Activated T-cell treated with anti-CD3 and anti-CD28 coated beads, Interleukin-2, amount 50 U/mL, for 4 hours (primary cell): ENCODE data around the gene TMEM88. TPM values are rescaled to one million over a fixed set of nuclear protein-coding genes. Genes with fewer than 3 reads are reported as not detected.

Experiments
- ATAC-seq, 2 donors: fragments of 200-7000 bp; cut with Tn5 transposase; one replicate each; pipeline ENCODE4 v1.10.0; 2021
- DNase-seq: peaks from one replicate; pipeline ENCODE4 v3.0.0-alpha.2; 2020
- H3K27me3 Mint-ChIP-seq: one replicate; pipeline ENCODE4 v1.8.0; 2021; ENCODE audit warnings: low read depth, mixed read lengths
- H3K36me3 Mint-ChIP-seq: one replicate; pipeline ENCODE4 v1.8.0; 2022; ENCODE audit warnings: mixed read lengths; ENCODE audit not compliant: insufficient read depth
- H3K4me1 Mint-ChIP-seq: one replicate; pipeline ENCODE4 v1.8.0; 2021; ENCODE audit warnings: low read depth, mixed read lengths
- H3K4me3 Mint-ChIP-seq: one replicate; pipeline ENCODE4 v1.8.0; 2021; ENCODE audit warnings: mild to moderate bottlenecking, moderate library complexity, mixed read lengths
- H3K9me3 Mint-ChIP-seq: one replicate; pipeline ENCODE4 v1.8.0; 2021; ENCODE audit warnings: mixed read lengths
- total RNA-seq, 3 donors: library from RNA; stranded (reverse); gene quantifications; one replicate each; pipeline ENCODE4 v1.2.1, GENCODE V29; 2021

Gene TMEM88
- total RNA-seq, 3 donors from 2014 or later = 8.9 to 11.1 (median 9.9) TPM

GRCh38 chr17:7836596-7837407, 18.1 kb upstream of the TMEM88 start:
- Mint-ChIP-seq H3K4me1 (peaks cover 58% of the 10 kb centered on the region), H3K36me3 (peaks cover 12% of the 10 kb centered on the region), H3K4me3 (peak overlapping the region; percentile 93), H3K9me3 (no peaks in the 10 kb centered on the region), H3K27me3 (no peaks in the 10 kb centered on the region)
- ATAC-seq (no peak), DNase-seq (peak; percentile 38)

GRCh38 chr17:7837408-7838088, 17.3 kb upstream of the TMEM88 start:
- H3K27me3 Mint-ChIP-seq = no peaks in the 10 kb centered on the region
- H3K4me1 Mint-ChIP-seq = peaks cover 58% of the 10 kb centered on the region
- DNase-seq = no peak

GRCh38 chr17:7838090-7839075, 16.5 kb upstream of the TMEM88 start:
- ATAC-seq = no peak
- peak overlapping the region; percentile 96 for H3K4me3 Mint-ChIP-seq
- peak; percentile 36 for DNase-seq
- no peaks in the 10 kb centered on the region for H3K27me3 Mint-ChIP-seq
- H3K4me1 Mint-ChIP-seq = peaks cover 55% of the 10 kb centered on the region
- peaks cover 12% of the 10 kb centered on the region for H3K36me3 Mint-ChIP-seq
- H3K9me3 Mint-ChIP-seq = no peaks in the 10 kb centered on the region

More at GRCh38 chr17:7837408-7838088, 17.3 kb upstream of the TMEM88 start:
- H3K36me3 Mint-ChIP-seq = peaks cover 12% of the 10 kb centered on the region
- H3K9me3 Mint-ChIP-seq = no peaks in the 10 kb centered on the region
- no peak for ATAC-seq
- peak overlapping the region; percentile 93 for H3K4me3 Mint-ChIP-seq

GRCh38 chr17:7839190-7839875, 15.5 kb upstream of the TMEM88 start:
- H3K4me3 Mint-ChIP-seq = peak overlapping the region; percentile 96
- H3K27me3 Mint-ChIP-seq = no peaks in the 10 kb centered on the region
- H3K9me3 Mint-ChIP-seq = no peaks in the 10 kb centered on the region
- ATAC-seq (no peak), DNase-seq (no peak)
- H3K36me3 Mint-ChIP-seq = peaks cover 14% of the 10 kb centered on the region
- H3K4me1 Mint-ChIP-seq = peaks cover 51% of the 10 kb centered on the region

GRCh38 chr17:7839876-7840261, 15.0 kb upstream of the TMEM88 start:
- Mint-ChIP-seq H3K9me3 (no peaks in the 10 kb centered on the region), H3K27me3 (no peaks in the 10 kb centered on the region), H3K4me3 (peak overlapping the region; percentile 96), H3K4me1 (peaks cover 51% of the 10 kb centered on the region), H3K36me3 (peaks cover 14% of the 10 kb centered on the region)
- no peak for DNase-seq
- no peak for ATAC-seq

- peaks cover 17% of the 10 kb centered on the region for H3K36me3 Mint-ChIP-seq
- peak overlapping the region; percentile 96 for H3K4me3 Mint-ChIP-seq
- H3K4me1 Mint-ChIP-seq = peaks cover 53% of the 10 kb centered on the region
- DNase-seq (no peak), ATAC-seq (no peak)
- no peaks in the 10 kb centered on the region for H3K9me3 Mint-ChIP-seq
- H3K27me3 Mint-ChIP-seq = no peaks in the 10 kb centered on the region
Observed at GRCh38 chr17:7840441-7840840, 14.4 kb upstream of the TMEM88 start.

GRCh38 chr17:7840875-7841274, 14.0 kb upstream of the TMEM88 start:
- H3K9me3 Mint-ChIP-seq = no peaks in the 10 kb centered on the region
- peaks cover 20% of the 10 kb centered on the region for H3K36me3 Mint-ChIP-seq
- no peaks in the 10 kb centered on the region for H3K27me3 Mint-ChIP-seq
- peaks cover 55% of the 10 kb centered on the region for H3K4me1 Mint-ChIP-seq
- no peak for ATAC-seq
- no peak for DNase-seq
- H3K4me3 Mint-ChIP-seq = peak overlapping the region; percentile 96

GRCh38 chr17:7841396-7841914, 13.4 kb upstream of the TMEM88 start:
- no peaks in the 10 kb centered on the region for H3K9me3 Mint-ChIP-seq
- H3K4me1 Mint-ChIP-seq = peaks cover 54% of the 10 kb centered on the region
- H3K36me3 Mint-ChIP-seq = peaks cover 24% of the 10 kb centered on the region
- peak; percentile 53 to 55 for ATAC-seq
- DNase-seq = peak; percentile 97
- H3K4me3 Mint-ChIP-seq = peak overlapping the region; percentile 96
- H3K27me3 Mint-ChIP-seq = no peaks in the 10 kb centered on the region

GRCh38 chr17:7841915-7842379, 12.9 kb upstream of the TMEM88 start:
- Mint-ChIP-seq H3K4me3 (peak overlapping the region; percentile 96), H3K4me1 (peaks cover 52% of the 10 kb centered on the region), H3K27me3 (no peaks in the 10 kb centered on the region), H3K36me3 (peaks cover 27% of the 10 kb centered on the region), H3K9me3 (no peaks in the 10 kb centered on the region)
- ATAC-seq = peak; percentile 13 to 15
- peak; percentile 87 for DNase-seq

- DNase-seq = peak; percentile 98
- peaks cover 27% of the 10 kb centered on the region for H3K36me3 Mint-ChIP-seq
- ATAC-seq = peak; percentile 46 to 47
- peak overlapping the region; percentile 96 for H3K4me3 Mint-ChIP-seq
- H3K4me1 Mint-ChIP-seq = peaks cover 46% of the 10 kb centered on the region
- H3K27me3 Mint-ChIP-seq = no peaks in the 10 kb centered on the region
- no peaks in the 10 kb centered on the region for H3K9me3 Mint-ChIP-seq
Observed at GRCh38 chr17:7842380-7843256, 12.2 kb upstream of the TMEM88 start.

GRCh38 chr17:7843257-7843535, 11.7 kb upstream of the TMEM88 start:
- Mint-ChIP-seq H3K9me3 (no peaks in the 10 kb centered on the region), H3K4me3 (peak overlapping the region; percentile 96), H3K27me3 (no peaks in the 10 kb centered on the region), H3K36me3 (peaks cover 27% of the 10 kb centered on the region), H3K4me1 (peaks cover 45% of the 10 kb centered on the region)
- no peak for DNase-seq
- ATAC-seq = peak; percentile 0

- peak; percentile 14 to 16 for ATAC-seq
- Mint-ChIP-seq H3K27me3 (no peaks in the 10 kb centered on the region), H3K36me3 (peaks cover 27% of the 10 kb centered on the region), H3K9me3 (no peaks in the 10 kb centered on the region), H3K4me3 (peak overlapping the region; percentile 96), H3K4me1 (peaks cover 42% of the 10 kb centered on the region)
- DNase-seq = peak; percentile 95
Observed at GRCh38 chr17:7843536-7844291, 11.2 kb upstream of the TMEM88 start.
